CD8-positive, alpha-beta memory T cell (primary cell): ENCODE data around the gene ZNF397. TPM values are rescaled to one million over a fixed set of nuclear protein-coding genes. Genes with fewer than 3 reads are reported as not detected.

Experiments
- CTCF ChIA-PET: fragments of 350-600 bp; sonication (Branson Sonifier 250); formaldehyde crosslinking; loops from one replicate; lab custom pipeline; 2021; ENCODE audit warnings: antibody characterized with exemption; lab: Charles Lee
- POLR2A ChIA-PET: fragments of 350-600 bp; sonication (Branson Sonifier 250); formaldehyde crosslinking; loops from one replicate; lab custom pipeline; 2021; ENCODE audit warnings: antibody characterized with exemption; lab: Charles Lee
- DNase-seq, 5 donors: peaks; one replicate each; pipeline versions ENCODE4 v3.0.0 to v3.0.0-alpha.2; 2020 to 2022; ENCODE audit warnings: mixed read lengths in 1 of 5
- H3K27ac ChIP-seq: one replicate; pipeline ENCODE4 v1.7.0; 2013; ENCODE audit warnings: low read depth, mild to moderate bottlenecking, low read length, moderate library complexity
- H3K27me3 ChIP-seq: 2 replicates; pipeline ENCODE4 v1.7.0; 2013; ENCODE audit warnings: low read length, mild to moderate bottlenecking; ENCODE audit not compliant: insufficient read depth, poor library complexity, severe bottlenecking
- H3K36me3 ChIP-seq: 2 replicates; pipeline ENCODE4 v1.7.0; 2013; ENCODE audit warnings: mild to moderate bottlenecking, low read length, moderate library complexity; ENCODE audit not compliant: insufficient read depth
- H3K4me1 ChIP-seq: 2 replicates; pipeline ENCODE4 v1.7.0; 2013; ENCODE audit warnings: mild to moderate bottlenecking, low read length, moderate library complexity; ENCODE audit not compliant: insufficient read depth
- H3K4me3 ChIP-seq: 2 replicates; pipeline ENCODE4 v1.7.0; 2013; ENCODE audit warnings: mild to moderate bottlenecking, low read length
- H3K9me3 ChIP-seq: 2 replicates; pipeline ENCODE4 v1.7.0; 2013; ENCODE audit warnings: mild to moderate bottlenecking, low read length
- H3K27ac Mint-ChIP-seq, 8 donors: one replicate each; pipeline ENCODE4 v1.8.0; 2020 to 2021; ENCODE audit warnings: mixed read lengths in 8 of 8, mild to moderate bottlenecking in 6 of 8, inconsistent platforms in 3 of 8, moderate library complexity in 3 of 8
- H3K27me3 Mint-ChIP-seq, 2 donors: one replicate each; pipeline ENCODE4 v1.8.0; 2020 to 2021; ENCODE audit warnings: mixed read lengths in 2 of 2, mild to moderate bottlenecking in 1 of 2, moderate library complexity in 1 of 2
- H3K36me3 Mint-ChIP-seq, 3 donors: one replicate each; pipeline ENCODE4 v1.8.0; 2020 to 2021; ENCODE audit warnings: mixed read lengths in 3 of 3, inconsistent platforms in 1 of 3, mild to moderate bottlenecking in 1 of 3
- H3K4me1 Mint-ChIP-seq, 3 donors: one replicate each; pipeline ENCODE4 v1.8.0; 2020 to 2021; ENCODE audit warnings: mixed read lengths in 3 of 3, inconsistent platforms in 1 of 3, mild to moderate bottlenecking in 1 of 3
- H3K4me3 Mint-ChIP-seq, 7 donors: one replicate each; pipeline ENCODE4 v1.8.0; 2020 to 2021; ENCODE audit warnings: mixed read lengths in 7 of 7, mild to moderate bottlenecking in 6 of 7, moderate library complexity in 4 of 7, inconsistent platforms in 2 of 7
- H3K9me3 Mint-ChIP-seq, 5 donors: one replicate each; pipeline ENCODE4 v1.8.0; 2020 to 2022; ENCODE audit warnings: mixed read lengths in 5 of 5, mild to moderate bottlenecking in 3 of 5, moderate library complexity in 2 of 5, inconsistent platforms in 1 of 5
- polyA plus RNA-seq: library from polyadenylated mRNA; unstranded; fragments of 300-500 nt; fragmentation: Illumina TruSeq; gene quantifications from one replicate; pipeline ENCODE4 v1.2.3, GENCODE V29; 2021
- total RNA-seq, 2 experiments: library from RNA; stranded (reverse); gene quantifications; one replicate each; pipeline ENCODE4 v1.2.3, GENCODE V29; 2021

Gene ZNF397
- total and polyA plus RNA-seq, 3 experiments from 2014 or later, result 6.7 to 22.5 (median 20.9) TPM

DNA sequence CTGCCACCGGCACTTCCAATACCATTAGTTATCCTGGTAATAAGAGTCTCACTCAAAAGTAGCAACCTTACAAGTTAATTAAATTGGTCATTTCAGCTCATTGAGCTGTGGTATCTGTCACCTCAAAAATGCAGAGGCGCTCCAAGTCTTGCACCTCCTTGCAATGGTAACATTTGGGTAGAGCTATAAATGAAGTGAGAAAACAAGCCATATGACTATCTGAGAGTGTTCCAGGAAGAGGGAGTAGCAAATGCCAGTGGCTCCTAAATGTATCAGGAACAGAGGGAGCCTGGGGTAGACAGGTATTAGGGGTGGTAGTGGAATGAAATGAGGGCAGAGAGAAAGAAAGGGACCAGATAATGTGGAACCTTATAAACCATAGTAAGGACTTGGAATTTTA is 55.2 kb downstream of the ZNF397 start:
- Histone ChIP-seq H3K4me1 (peaks cover 10% of the 10 kb centered on the region), H3K4me3 (no peak overlapping the region), H3K27me3 (no peaks in the 10 kb centered on the region), H3K9me3 (no peaks in the 10 kb centered on the region), H3K36me3 (peaks cover 5% of the 10 kb centered on the region), H3K27ac (no peak overlapping the region)
- H3K9me3 Mint-ChIP-seq, result peaks cover 14 to 21% (median 16%) of the 10 kb centered on the region in 5 donors
- DNase-seq, result no peak
- POLR2A ChIA-PET, result no interaction called here
- CTCF ChIA-PET, result no interaction called here
- no peak overlapping the region for H3K4me3 Mint-ChIP-seq
- H3K4me1 Mint-ChIP-seq, result peaks cover 44 to 74% (median 73%) of the 10 kb centered on the region in 3 donors
- H3K36me3 Mint-ChIP-seq, result peaks cover 45 to 76% (median 64%) of the 10 kb centered on the region in 3 donors
- H3K27me3 Mint-ChIP-seq, result peaks cover 0 to 2% of the 10 kb centered on the region in 2 donors
- no peak overlapping the region for H3K27ac Mint-ChIP-seq

DNA sequence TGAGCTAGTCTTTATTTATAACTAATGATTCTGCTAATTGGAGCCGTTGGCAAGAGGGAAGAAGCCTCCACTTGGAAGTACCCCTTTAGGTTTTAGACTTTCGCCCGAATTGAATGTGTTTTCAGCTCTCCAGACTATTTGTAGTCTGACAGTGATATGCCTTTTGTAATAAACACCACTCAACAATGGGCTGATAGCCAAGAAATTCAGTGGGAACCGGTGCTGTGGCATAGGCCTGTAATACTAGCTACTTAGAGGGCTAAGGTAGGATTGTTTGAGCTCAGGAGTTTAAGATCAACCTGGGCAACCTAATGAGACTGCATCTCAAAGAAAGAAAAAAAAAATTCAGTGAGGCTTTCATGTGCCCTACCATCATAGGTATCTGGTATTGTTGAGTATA is 62.8 kb downstream of the ZNF397 start:
- peaks cover 40 to 87% (median 86%) of the 10 kb centered on the region in 5 donors for H3K9me3 Mint-ChIP-seq
- H3K4me1 ChIP-seq, result no peaks in the 10 kb centered on the region
- no peak overlapping the region for H3K27ac Mint-ChIP-seq
- DNase-seq, result no peak
- H3K27me3 ChIP-seq, result no peaks in the 10 kb centered on the region
- H3K27me3 Mint-ChIP-seq, result no peaks in the 10 kb centered on the region
- ChIA-PET POLR2A (no interaction called here), CTCF (no interaction called here)
- no peak overlapping the region for H3K27ac ChIP-seq
- peaks cover 36% of the 10 kb centered on the region for H3K36me3 ChIP-seq
- H3K9me3 ChIP-seq, result peaks cover 48% of the 10 kb centered on the region
- peaks cover 62 to 96% (median 91%) of the 10 kb centered on the region in 3 donors for H3K36me3 Mint-ChIP-seq
- no peak overlapping the region for H3K4me3 Mint-ChIP-seq
- H3K4me1 Mint-ChIP-seq, result peaks cover 4 to 12% (median 8%) of the 10 kb centered on the region in 3 donors
- H3K4me3 ChIP-seq, result no peak overlapping the region

DNA sequence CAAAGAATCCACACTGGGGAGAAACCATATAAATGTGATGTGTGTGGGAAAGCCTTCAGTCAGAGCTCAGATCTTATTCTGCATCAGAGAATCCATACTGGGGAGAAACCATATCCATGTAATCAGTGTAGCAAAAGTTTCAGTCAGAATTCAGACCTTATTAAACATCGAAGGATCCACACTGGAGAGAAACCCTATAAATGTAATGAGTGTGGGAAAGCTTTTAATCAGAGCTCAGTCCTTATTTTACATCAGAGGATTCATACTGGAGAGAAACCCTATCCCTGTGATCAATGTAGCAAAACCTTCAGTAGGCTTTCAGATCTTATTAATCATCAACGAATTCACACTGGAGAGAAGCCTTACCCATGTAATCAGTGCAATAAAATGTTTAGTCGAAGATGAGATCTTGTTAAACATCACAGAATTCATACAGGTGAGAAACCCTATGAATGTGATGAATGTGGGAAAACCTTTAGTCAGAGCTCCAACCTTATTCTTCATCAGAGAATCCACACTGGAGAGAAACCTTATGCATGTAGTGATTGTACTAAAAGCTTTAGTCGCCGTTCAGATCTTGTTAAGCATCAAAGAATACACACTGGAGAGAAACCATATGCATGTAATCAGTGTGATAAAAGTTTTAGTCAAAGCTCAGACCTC is 65.9 kb downstream of the ZNF397 start:
- H3K27ac Mint-ChIP-seq, result no peak overlapping the region
- Histone ChIP-seq H3K4me1 (no peaks in the 10 kb centered on the region), H3K36me3 (peaks cover 36% of the 10 kb centered on the region), H3K9me3 (peaks cover 52% of the 10 kb centered on the region), H3K27ac (no peak overlapping the region), H3K4me3 (no peak overlapping the region), H3K27me3 (no peaks in the 10 kb centered on the region)
- peaks cover 41 to 93% (median 72%) of the 10 kb centered on the region in 3 donors for H3K36me3 Mint-ChIP-seq
- H3K4me1 Mint-ChIP-seq, result no peaks in the 10 kb centered on the region
- POLR2A ChIA-PET, result no interaction called here
- CTCF ChIA-PET, result interaction anchor here (0.7 to 1.1 kb wide), 2 partner anchors 8 to 66 kb away, joined by 3 read pairs; partner anchors contain the start of gene ZNF397
- no peaks in the 10 kb centered on the region for H3K27me3 Mint-ChIP-seq
- no peak overlapping the region for H3K4me3 Mint-ChIP-seq
- no peak for DNase-seq
- H3K9me3 Mint-ChIP-seq, result peaks cover 34 to 98% (median 92%) of the 10 kb centered on the region in 5 donors

Other genes starting within 250 kb of the ZNF397 start
- 10 to 100 TPM; 38.5 to 38.6 TPM for gene MAPRE2, start 199.6 kb upstream of the ZNF397 start, total RNA-seq
- 80.4 TPM for gene MAPRE2, start 199.6 kb upstream of the ZNF397 start, polyA plus RNA-seq
- gene ZSCAN30, start 49.2 kb downstream of the ZNF397 start, total RNA-seq, result 10 to 100 TPM in 1 of 2 experiments, 1 to 10 TPM in 1; 8.9 to 10.8 TPM
- 3.0 TPM for gene ZSCAN30, start 49.2 kb downstream of the ZNF397 start, polyA plus RNA-seq
- gene ZNF24, start 103.4 kb downstream of the ZNF397 start, total RNA-seq, result 10 to 100 TPM; 52.1 to 52.6 TPM
- 100 TPM for gene ZNF24, start 103.4 kb downstream of the ZNF397 start, polyA plus RNA-seq
- 1 to 10 TPM; 1.2 to 1.7 TPM for gene ZNF396, start 136.3 kb downstream of the ZNF397 start, total RNA-seq
- 0.87 TPM for gene ZNF396, start 136.3 kb downstream of the ZNF397 start, polyA plus RNA-seq